ENCODE data around the gene SNTG2. TPM values are rescaled to one million over a fixed set of nuclear protein-coding genes. Genes with fewer than 3 reads are reported as not detected.
A peak's percentile ranks its signal among the peaks of the same experiment; 100 is the strongest.
"Not testable (repeated sequence)": the region's sequence is repeated elsewhere in the genome, so short reads cannot be mapped to it uniquely, and the experiment has no call there.

SNTG2 gene
- total RNA-seq, 4 donors from 2014 or later: 3.3 to 7.4 (median 4.5) TPM

DNA sequence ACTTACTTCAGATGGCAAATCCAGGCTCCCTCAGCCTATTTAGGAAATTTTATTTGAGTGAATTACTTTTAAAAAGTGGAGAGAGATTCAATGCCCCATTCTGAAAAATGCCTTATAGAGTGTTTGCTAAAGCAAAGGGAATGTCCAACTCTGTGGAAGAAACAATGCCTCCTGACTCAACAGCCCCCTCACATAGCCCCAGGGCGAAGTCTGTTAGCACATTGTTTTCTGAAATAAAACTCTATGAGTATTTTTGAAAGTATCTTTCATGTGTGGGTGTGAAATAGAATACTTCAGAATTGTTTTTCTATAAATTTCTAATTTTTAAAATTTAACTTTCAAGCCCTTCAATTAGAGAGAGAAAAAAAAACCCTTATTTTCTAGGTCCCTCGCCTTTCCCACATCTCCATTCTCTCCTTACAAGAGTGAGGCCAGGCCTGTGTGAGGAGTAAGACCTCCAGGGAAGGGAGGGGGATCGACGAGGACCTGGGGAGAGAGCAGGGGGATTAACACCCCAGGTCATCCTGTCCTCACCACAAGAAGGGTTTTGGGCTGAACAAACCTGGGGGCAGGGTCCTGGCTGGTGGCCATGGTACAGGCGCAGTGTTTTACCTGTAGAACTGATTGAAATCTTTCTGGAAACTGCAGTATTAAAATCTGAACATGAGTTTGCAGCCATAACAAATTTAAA, 141.4 kb downstream of the SNTG2 start:
- Histone ChIP-seq H3K4me1 (no peaks in the 10 kb centered on the region), H3K4me3 (no peak overlapping the region), H3K9me3 (no peaks in the 10 kb centered on the region), H3K36me3 (no peaks in the 10 kb centered on the region), H3K27me3 (no peaks in the 10 kb centered on the region), H3K27ac (replicated peaks in 1 of 4) (no peak overlapping the region)
- 82% methylated on average over 5 of the region's 5 CpGs for WGBS
- intact Hi-C loops (cut with DNase I): no loop called here
- DNase-seq (ENCODE audit: extremely low spot score): no peak
- no peak for TF ChIP-seq POLR2AphosphoS5 (IDR thresholded peaks at IDR 0.05)
- no peak for TF ChIP-seq EP300 (IDR thresholded peaks at IDR 0.05)
- TF ChIP-seq, protein P1, sequence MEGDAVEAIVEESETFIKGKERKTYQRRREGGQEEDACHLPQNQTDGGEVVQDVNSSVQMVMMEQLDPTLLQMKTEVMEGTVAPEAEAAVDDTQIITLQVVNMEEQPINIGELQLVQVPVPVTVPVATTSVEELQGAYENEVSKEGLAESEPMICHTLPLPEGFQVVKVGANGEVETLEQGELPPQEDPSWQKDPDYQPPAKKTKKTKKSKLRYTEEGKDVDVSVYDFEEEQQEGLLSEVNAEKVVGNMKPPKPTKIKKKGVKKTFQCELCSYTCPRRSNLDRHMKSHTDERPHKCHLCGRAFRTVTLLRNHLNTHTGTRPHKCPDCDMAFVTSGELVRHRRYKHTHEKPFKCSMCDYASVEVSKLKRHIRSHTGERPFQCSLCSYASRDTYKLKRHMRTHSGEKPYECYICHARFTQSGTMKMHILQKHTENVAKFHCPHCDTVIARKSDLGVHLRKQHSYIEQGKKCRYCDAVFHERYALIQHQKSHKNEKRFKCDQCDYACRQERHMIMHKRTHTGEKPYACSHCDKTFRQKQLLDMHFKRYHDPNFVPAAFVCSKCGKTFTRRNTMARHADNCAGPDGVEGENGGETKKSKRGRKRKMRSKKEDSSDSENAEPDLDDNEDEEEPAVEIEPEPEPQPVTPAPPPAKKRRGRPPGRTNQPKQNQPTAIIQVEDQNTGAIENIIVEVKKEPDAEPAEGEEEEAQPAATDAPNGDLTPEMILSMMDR (IDR thresholded peaks at IDR 0.05): no peak

DNA sequence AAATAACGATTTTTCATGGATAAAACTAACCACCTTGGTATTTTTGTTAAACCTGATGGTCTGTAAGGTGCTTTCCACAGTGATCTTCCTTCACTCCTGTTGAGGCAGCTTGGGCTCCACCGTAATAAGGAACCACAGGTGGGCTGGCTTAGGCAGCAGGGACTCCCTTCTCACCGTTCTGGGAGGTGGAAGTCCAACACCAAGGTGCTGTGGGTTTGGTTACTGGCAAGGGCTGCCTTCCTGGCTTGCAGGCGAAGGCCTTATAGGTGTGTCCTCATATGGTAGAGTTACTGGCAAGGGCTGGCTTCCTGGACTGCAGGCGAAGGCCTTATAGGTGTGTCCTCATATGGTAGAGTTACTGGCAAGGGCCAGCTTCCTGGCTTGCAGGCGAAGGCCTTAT, 143.0 kb downstream of the SNTG2 start:
- H3K27me3 ChIP-seq; intact Hi-C loops (cut with DNase I); H3K9me3 ChIP-seq; H3K36me3 ChIP-seq; H3K4me1 ChIP-seq; DNase-seq (ENCODE audit: extremely low spot score); H3K4me3 ChIP-seq: not testable (repeated sequence)
- H3K27ac ChIP-seq (replicated peaks in 1 of 4): peak overlapping the region in 2 of 4 donors; percentile 25 to 31
- WGBS: 68% methylated on average over 3 of the region's 6 CpGs

DNA sequence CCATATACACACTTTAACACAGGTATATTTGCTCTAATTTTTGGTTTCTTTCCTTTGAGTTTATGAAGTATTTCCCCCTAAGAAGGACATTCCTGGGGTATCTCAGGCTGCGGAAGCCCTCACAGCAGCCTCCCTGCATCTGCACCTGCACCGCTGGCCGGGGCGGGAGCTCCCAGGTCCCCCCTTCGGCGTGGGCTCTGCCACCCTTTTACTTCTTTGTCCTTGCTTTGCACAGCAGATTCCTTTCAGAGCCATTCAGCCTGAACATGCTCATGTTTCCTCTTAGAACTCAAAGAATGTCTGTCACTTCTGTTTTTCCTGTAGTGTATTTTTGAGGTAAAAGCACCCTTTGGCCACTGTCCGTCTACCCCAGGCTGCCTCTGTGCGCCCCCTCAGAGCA, 146.5 kb downstream of the SNTG2 start:
- no peaks in the 10 kb centered on the region for H3K36me3 ChIP-seq
- no peaks in the 10 kb centered on the region for H3K9me3 ChIP-seq
- H3K27ac ChIP-seq (replicated peaks in 1 of 4): no peak overlapping the region
- TF ChIP-seq EP300 (IDR thresholded peaks at IDR 0.05): no peak
- TF ChIP-seq POLR2A (IDR thresholded peaks at IDR 0.05; ENCODE audit: low read depth): no peak
- TF ChIP-seq, protein P1 (IDR thresholded peaks at IDR 0.05): no peak
- no peak for TF ChIP-seq POLR2AphosphoS5 (IDR thresholded peaks at IDR 0.05)
- H3K27me3 ChIP-seq: no peaks in the 10 kb centered on the region
- DNase-seq (ENCODE audit: extremely low spot score): no peak
- H3K4me3 ChIP-seq: no peak overlapping the region
- no peaks in the 10 kb centered on the region for H3K4me1 ChIP-seq
- intact Hi-C loops (cut with DNase I): no loop called here
- WGBS: 84% methylated on average over 8 of the region's 8 CpGs

DNA sequence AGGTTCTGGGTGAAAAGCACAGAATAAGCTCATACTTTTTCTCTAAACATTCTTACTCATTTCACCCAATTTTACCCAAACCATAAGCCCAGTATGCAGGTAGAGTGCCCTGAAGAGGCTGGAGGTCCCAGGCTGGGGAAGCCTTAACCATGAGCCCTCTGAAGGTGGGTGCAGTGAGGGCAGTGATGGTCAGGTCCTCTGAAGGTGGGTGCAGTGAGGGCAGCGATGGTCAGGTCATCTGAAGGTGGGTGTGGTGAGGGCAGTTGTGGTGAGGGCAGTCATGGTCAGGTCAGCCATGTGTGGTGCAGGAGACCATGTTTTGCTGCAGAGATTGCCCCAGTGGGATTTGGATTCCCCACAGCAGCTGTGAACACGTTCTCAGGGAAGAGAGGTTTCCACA, 148.8 kb downstream of the SNTG2 start:
- H3K27ac ChIP-seq (replicated peaks in 1 of 4): no peak overlapping the region
- no peak for DNase-seq (ENCODE audit: extremely low spot score)
- no peaks in the 10 kb centered on the region for H3K9me3 ChIP-seq
- no peaks in the 10 kb centered on the region for H3K36me3 ChIP-seq
- WGBS: 58% methylated on average over 2 of the region's 2 CpGs
- TF ChIP-seq, protein P1 (IDR thresholded peaks at IDR 0.05): no peak
- TF ChIP-seq EP300 (IDR thresholded peaks at IDR 0.05): no peak
- no peaks in the 10 kb centered on the region for H3K27me3 ChIP-seq
- H3K4me1 ChIP-seq: no peaks in the 10 kb centered on the region
- no peak overlapping the region for H3K4me3 ChIP-seq
- intact Hi-C loops (cut with DNase I): no loop called here

DNA sequence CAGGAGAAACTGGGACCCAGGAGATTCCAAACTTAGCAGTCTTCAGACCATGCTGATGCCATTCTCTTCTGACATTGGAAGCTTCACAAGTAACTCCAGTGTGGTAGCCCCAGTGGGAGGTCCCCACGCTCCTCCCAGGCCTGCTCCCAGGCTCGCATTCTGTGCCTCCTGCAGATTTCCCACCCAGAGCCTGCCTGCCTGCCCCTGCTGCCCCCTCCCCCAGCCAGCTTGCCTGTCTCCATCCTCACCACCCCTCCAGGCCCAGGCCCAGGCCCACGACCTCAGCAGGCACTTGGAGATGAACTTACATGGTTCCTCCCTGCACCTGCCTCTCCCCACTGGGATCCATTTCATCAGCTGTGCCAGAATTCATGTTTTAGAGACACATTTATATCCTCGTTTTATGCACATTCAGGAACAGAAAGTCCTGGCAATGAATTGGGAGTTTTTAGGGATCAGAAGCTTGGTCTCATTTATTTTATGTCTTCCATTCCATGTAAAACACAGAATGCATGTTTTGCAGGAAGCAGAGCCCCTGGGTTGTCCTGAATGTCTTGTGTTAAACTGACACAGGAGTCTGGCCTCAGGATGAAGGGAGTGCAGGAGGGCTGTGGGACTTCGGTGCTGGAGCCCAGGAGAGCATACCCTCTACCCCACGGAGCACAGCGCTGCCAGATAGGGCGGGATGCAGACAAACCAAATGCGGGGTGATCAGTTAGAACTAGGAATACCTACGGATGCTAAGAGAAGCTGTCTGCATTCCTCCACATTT, 150.5 kb downstream of the SNTG2 start:
- no peak for TF ChIP-seq EP300 (IDR thresholded peaks at IDR 0.05)
- TF ChIP-seq POLR2A (IDR thresholded peaks at IDR 0.05; ENCODE audit: low read depth): no peak
- TF ChIP-seq POLR2AphosphoS5 (IDR thresholded peaks at IDR 0.05): no peak
- TF ChIP-seq, protein P1 (IDR thresholded peaks at IDR 0.05): no peak
- 77% methylated on average over 10 of the region's 10 CpGs for WGBS
- Histone ChIP-seq H3K27me3 (no peaks in the 10 kb centered on the region), H3K27ac (replicated peaks in 1 of 4) (no peak overlapping the region), H3K36me3 (no peaks in the 10 kb centered on the region), H3K4me3 (no peak overlapping the region), H3K4me1 (no peaks in the 10 kb centered on the region), H3K9me3 (no peaks in the 10 kb centered on the region)
- intact Hi-C loops (cut with DNase I): no loop called here
- DNase-seq (ENCODE audit: extremely low spot score): no peak

Measured in esophagus muscularis mucosa (tissue), 4 donors.